Gastrocnemius medialis (tissue), 4 donors: ENCODE measurements around the gene NAV2.

Experiments
- POLR2A ChIP-seq, 2 donors: fragments of 450-650 bp; IDR thresholded peaks; one replicate each; pipeline ENCODE4 v1.6.1; 2017; ENCODE audit warnings: antibody characterized with exemption in 2 of 2, mild to moderate bottlenecking in 2 of 2, moderate library complexity in 2 of 2
- TF ChIP-seq, protein P1 (sequence below), 5 experiments: fragments of 450-650 bp in 3 of 5; fragments of 200-600 bp in 2 of 5; sonication (generic) in 2 of 5; IDR thresholded peaks in 4 of 5; conservative IDR thresholded peaks in 1 of 5; 1 replicate in 4 of 5; 2 replicates in 1 of 5; pipeline ENCODE4 v1.5.1; 2016 to 2019; ENCODE audit warnings: antibody characterized with exemption in 5 of 5, mild to moderate bottlenecking in 3 of 5, moderate library complexity in 3 of 5

DNA sequence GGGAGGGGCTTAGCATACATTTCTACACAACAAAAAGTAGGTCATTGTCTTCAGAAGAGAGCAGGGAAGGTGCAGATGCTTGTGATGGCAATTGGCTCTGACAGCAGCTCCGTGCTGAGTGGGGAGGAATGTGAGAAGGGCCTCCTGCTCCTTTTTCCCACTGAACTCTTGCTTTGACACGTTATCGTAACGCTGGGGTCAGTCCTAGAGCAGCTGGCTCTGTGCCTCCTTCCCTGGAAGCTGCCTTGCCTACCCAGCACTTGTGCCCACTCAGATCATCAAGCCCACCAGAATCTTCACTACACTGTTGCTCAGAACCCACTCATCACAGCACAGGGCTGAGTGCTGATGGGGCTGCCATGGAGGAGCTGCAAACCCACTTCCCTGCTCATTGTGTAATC is 14.9 kb upstream of the NAV2 start:
- TF ChIP-seq, protein P1, sequence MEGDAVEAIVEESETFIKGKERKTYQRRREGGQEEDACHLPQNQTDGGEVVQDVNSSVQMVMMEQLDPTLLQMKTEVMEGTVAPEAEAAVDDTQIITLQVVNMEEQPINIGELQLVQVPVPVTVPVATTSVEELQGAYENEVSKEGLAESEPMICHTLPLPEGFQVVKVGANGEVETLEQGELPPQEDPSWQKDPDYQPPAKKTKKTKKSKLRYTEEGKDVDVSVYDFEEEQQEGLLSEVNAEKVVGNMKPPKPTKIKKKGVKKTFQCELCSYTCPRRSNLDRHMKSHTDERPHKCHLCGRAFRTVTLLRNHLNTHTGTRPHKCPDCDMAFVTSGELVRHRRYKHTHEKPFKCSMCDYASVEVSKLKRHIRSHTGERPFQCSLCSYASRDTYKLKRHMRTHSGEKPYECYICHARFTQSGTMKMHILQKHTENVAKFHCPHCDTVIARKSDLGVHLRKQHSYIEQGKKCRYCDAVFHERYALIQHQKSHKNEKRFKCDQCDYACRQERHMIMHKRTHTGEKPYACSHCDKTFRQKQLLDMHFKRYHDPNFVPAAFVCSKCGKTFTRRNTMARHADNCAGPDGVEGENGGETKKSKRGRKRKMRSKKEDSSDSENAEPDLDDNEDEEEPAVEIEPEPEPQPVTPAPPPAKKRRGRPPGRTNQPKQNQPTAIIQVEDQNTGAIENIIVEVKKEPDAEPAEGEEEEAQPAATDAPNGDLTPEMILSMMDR (IDR thresholded peaks at IDR 0.05 in 4 of 5, conservative IDR thresholded peaks at IDR 0.05 in 1 of 5) = no peak
- no peak for TF ChIP-seq POLR2A (IDR thresholded peaks at IDR 0.05)
